SK-N-SH (cell line): ENCODE measurements around the gene HDGFL2. TPM values are rescaled to one million over a fixed set of nuclear protein-coding genes. Genes with fewer than 3 reads are reported as not detected.

Source experiments
- CTCF ChIA-PET: fragments of 300-600, 350-600 bp; formaldehyde crosslinking; extraction: SDS; loops from one replicate; lab custom pipeline; 2021; lab: Yijun Ruan, JAX
- POLR2A ChIA-PET: fragments of 350-600 bp; sonication (Branson Sonifier 250); formaldehyde crosslinking; extraction: SDS; loops from one replicate; lab custom pipeline; 2020; ENCODE audit warnings: antibody characterized with exemption, inconsistent platforms; lab: Yijun Ruan, JAX
- DNase-seq: peaks from one replicate; pipeline ENCODE4 v3.0.0; 2012
- H2AFZ ChIP-seq: fragments of 200-600 bp; sonication (generic); 2 replicates; pipeline ENCODE4 v1.8.1; 2016; ENCODE audit warnings: antibody characterized with exemption, mild to moderate bottlenecking, low read depth
- H3F3A ChIP-seq: fragments of 200-600 bp; sonication (generic); replicated peaks from 2 replicates; pipeline ENCODE3; 2016; ENCODE audit warnings: antibody characterized with exemption, mild to moderate bottlenecking; ENCODE audit not compliant: insufficient read depth
- H3K27ac ChIP-seq, 2 experiments: fragments of 200-500 bp in 1 of 2; fragments of 200-600 bp in 1 of 2; sonication (Bioruptor generic) in 1 of 2; sonication (generic), shearing (Covaris generic) in 1 of 2; 2 replicates each; pipeline versions ENCODE4 v1.5.1 to v1.6.1; 2014 to 2016; ENCODE audit warnings: low read depth in 2 of 2, inconsistent platforms in 1 of 2, low read length in 1 of 2, mild to moderate bottlenecking in 1 of 2, mixed read lengths in 1 of 2
- H3K27me3 ChIP-seq: fragments of 200-600 bp; sonication (generic), shearing (Covaris generic); 2 replicates; pipeline ENCODE4 v1.6.1; 2016; ENCODE audit warnings: mixed run types; ENCODE audit not compliant: insufficient read depth
- H3K36me3 ChIP-seq, 2 experiments: fragments of 200-500 bp in 1 of 2; fragments of 200-600 bp in 1 of 2; sonication (Bioruptor generic) in 1 of 2; sonication (generic) in 1 of 2; replicated peaks in 1 of 2; 2 replicates each; pipeline versions ENCODE3 to v1.5.1; 2014 to 2016; ENCODE audit warnings: low read length in 1 of 2, mild to moderate bottlenecking in 1 of 2; ENCODE audit not compliant: insufficient read depth in 2 of 2, control insufficient read depth in 1 of 2
- H3K4me1 ChIP-seq, 2 experiments: fragments of 200-500 bp in 1 of 2; fragments of 200-600 bp in 1 of 2; sonication (Bioruptor generic) in 1 of 2; sonication (generic), shearing (Covaris generic) in 1 of 2; 2 replicates each; pipeline versions ENCODE4 v1.5.1 to v1.6.1; 2014 to 2016; ENCODE audit warnings: low read depth in 1 of 2, low read length in 1 of 2, mixed run types in 1 of 2; ENCODE audit not compliant: insufficient read depth in 2 of 2, control insufficient read depth in 1 of 2
- H3K4me2 ChIP-seq: fragments of 200-600 bp; sonication (generic), shearing (Covaris generic); 2 replicates; pipeline ENCODE4 v1.6.1; 2017; ENCODE audit warnings: mixed run types
- H3K4me3 ChIP-seq, 2 experiments: fragments of 200-500 bp in 1 of 2; fragments of 200-600 bp in 1 of 2; sonication (Bioruptor generic) in 1 of 2; sonication (generic), shearing (Covaris generic) in 1 of 2; 2 replicates each; pipeline versions ENCODE4 v1.5.1 to v1.8.1; 2014 to 2016; ENCODE audit warnings: low read depth in 2 of 2, inconsistent platforms in 1 of 2, low read length in 1 of 2, mild to moderate bottlenecking in 1 of 2, mixed read lengths in 1 of 2, moderate library complexity in 1 of 2
- H3K79me2 ChIP-seq: fragments of 200-600 bp; sonication (generic); 2 replicates; pipeline ENCODE4 v1.8.1; 2017; ENCODE audit warnings: mild to moderate bottlenecking; ENCODE audit not compliant: insufficient read depth
- H3K9ac ChIP-seq: fragments of 200-600 bp; sonication (generic); 2 replicates; pipeline ENCODE4 v1.6.1; 2017; ENCODE audit warnings: mixed run types
- H3K9me2 ChIP-seq: fragments of 200-600 bp; sonication (generic); 2 replicates; pipeline ENCODE4 v1.6.1; 2017; ENCODE audit warnings: mixed run types
- H3K9me3 ChIP-seq: fragments of 200-600 bp; sonication (generic); 2 replicates; pipeline ENCODE4 v1.6.1; 2017; ENCODE audit warnings: mixed run types, mild to moderate bottlenecking, moderate library complexity
- H4K20me1 ChIP-seq: fragments of 200-600 bp; sonication (generic); 2 replicates; pipeline ENCODE4 v1.6.1; 2017; ENCODE audit warnings: mild to moderate bottlenecking, mixed run types; ENCODE audit not compliant: insufficient read depth
- CHD2 ChIP-seq: fragments of 150-350 bp; IDR thresholded peaks from 2 replicates; pipeline ENCODE4 v1.6.1; 2018; ENCODE audit warnings: low read length; ENCODE audit not compliant: partially characterized antibody
- EP300 ChIP-seq, 2 experiments: IDR thresholded peaks; 2 replicates each; pipeline versions ENCODE4 v1.4.0 to v1.6.1; 2012; ENCODE audit warnings: borderline replicate concordance in 1 of 2, low read depth in 1 of 2, low read length in 1 of 2
- FOSL2 ChIP-seq: IDR thresholded peaks from 2 replicates; pipeline ENCODE4 v1.4.0; 2012; ENCODE audit warnings: low read depth, mild to moderate bottlenecking, moderate library complexity, borderline replicate concordance
- FOXJ3 ChIP-seq: sonication (generic); formaldehyde crosslinking; IDR thresholded peaks from 2 replicates; pipeline ENCODE4 v1.5.1; 2020; ENCODE audit warnings: mild to moderate bottlenecking, missing genetic modification reagents
- GABPA ChIP-seq: IDR thresholded peaks from 2 replicates; pipeline ENCODE4 v1.4.0; 2012; ENCODE audit warnings: low read depth, mild to moderate bottlenecking
- JUND ChIP-seq: IDR thresholded peaks from 2 replicates; pipeline ENCODE4 v1.4.0; 2012
- MEF2A ChIP-seq: IDR thresholded peaks from 2 replicates; pipeline ENCODE4 v1.4.0; 2012; ENCODE audit warnings: low read depth, borderline replicate concordance
- POLR2AphosphoS5 ChIP-seq: IDR thresholded peaks from 2 replicates; pipeline ENCODE4 v1.6.1; 2012; ENCODE audit warnings: low read depth, low read length
- RXRA ChIP-seq: IDR thresholded peaks from 2 replicates; pipeline ENCODE4 v1.4.0; 2012; ENCODE audit warnings: low read depth, mild to moderate bottlenecking, borderline replicate concordance
- YY1 ChIP-seq: IDR thresholded peaks from 2 replicates; pipeline ENCODE4 v1.4.0; 2012; ENCODE audit warnings: low read depth, mild to moderate bottlenecking
- WGBS: methylation state at CpG from one replicate; pipeline ENCODE4 v1.1.6; 2017; ENCODE audit warnings: low lambda C conversion rate; 5-methylcytosine and 5-hydroxymethylcytosine counted together
- polyA plus RNA-seq, 3 experiments: library from polyadenylated mRNA; depleted of rRNA; stranded (reverse); fragments of >200 nt; gene quantifications; 2 replicates each; pipeline ENCODE4 v1.2.3, GENCODE V29; 2012
- TF ChIP-seq, protein P1 (sequence below): IDR thresholded peaks from 2 replicates; pipeline ENCODE4 v1.4.0; 2012; ENCODE audit warnings: low read depth, borderline replicate concordance
- TF ChIP-seq, protein P2 (sequence below): fragments of 150-350 bp; IDR thresholded peaks from 2 replicates; pipeline ENCODE4 v1.6.1; 2017; ENCODE audit warnings: antibody characterized with exemption, low read length, low read depth, borderline replicate concordance
- TF ChIP-seq, protein P3 (sequence below): IDR thresholded peaks from 2 replicates; pipeline ENCODE4 v1.4.0; 2012; ENCODE audit warnings: low read depth
- TF ChIP-seq, protein P4 (sequence below): fragments of 200-600 bp; sonication (generic); IDR thresholded peaks from 2 replicates; pipeline ENCODE4 v1.6.1; 2017; ENCODE audit warnings: antibody characterized with exemption, mild to moderate bottlenecking, moderate library complexity
- TF ChIP-seq, protein P5 (sequence below): IDR thresholded peaks from 2 replicates; pipeline ENCODE4 v1.6.1; 2012; ENCODE audit warnings: mild to moderate bottlenecking, low read depth, low read length, moderate library complexity

The HDGFL2 gene
- polyA plus RNA-seq, 1 of the 3 experiments (the other 2 are of a cell fraction) = 77.8 TPM

DNA sequence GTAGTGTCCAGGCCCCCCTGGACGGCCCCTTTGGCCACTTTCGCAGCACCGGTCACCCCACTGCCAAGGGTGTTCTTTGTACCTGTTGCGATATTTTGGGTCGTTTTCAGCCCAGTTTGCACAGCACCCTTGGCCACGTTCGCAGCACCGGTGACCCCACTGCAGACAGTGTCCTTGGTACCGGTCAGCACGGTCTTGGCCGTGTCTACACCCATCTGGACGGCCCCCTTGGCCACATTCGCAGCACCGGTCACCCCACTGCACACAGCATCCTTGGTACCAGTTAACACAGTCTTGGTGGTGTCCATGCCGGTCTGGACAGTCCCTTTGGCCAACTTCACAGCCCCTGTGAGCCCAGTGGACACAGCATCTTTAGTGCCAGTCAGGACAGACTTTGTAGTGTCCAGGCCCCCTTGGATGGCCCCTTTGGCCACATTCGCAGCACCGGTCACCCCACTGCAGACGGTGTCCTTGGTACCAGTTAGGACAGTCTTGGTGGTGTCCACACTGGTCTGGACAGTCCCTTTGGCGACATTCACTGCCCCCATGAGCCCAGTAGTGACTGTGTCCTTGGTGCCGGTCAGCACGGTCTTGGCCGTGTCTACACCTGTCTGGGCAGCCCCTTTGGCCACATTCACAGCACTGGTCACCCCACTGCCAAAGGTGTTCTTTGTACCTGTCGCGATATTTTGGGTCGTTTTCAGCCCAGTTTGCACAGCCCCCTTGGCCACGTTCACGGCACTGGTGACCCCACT is 39.4 kb downstream of the HDGFL2 start (continued):
- TF ChIP-seq, protein P1, sequence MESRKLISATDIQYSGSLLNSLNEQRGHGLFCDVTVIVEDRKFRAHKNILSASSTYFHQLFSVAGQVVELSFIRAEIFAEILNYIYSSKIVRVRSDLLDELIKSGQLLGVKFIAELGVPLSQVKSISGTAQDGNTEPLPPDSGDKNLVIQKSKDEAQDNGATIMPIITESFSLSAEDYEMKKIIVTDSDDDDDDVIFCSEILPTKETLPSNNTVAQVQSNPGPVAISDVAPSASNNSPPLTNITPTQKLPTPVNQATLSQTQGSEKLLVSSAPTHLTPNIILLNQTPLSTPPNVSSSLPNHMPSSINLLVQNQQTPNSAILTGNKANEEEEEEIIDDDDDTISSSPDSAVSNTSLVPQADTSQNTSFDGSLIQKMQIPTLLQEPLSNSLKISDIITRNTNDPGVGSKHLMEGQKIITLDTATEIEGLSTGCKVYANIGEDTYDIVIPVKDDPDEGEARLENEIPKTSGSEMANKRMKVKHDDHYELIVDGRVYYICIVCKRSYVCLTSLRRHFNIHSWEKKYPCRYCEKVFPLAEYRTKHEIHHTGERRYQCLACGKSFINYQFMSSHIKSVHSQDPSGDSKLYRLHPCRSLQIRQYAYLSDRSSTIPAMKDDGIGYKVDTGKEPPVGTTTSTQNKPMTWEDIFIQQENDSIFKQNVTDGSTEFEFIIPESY = no peak
- no peak for TF ChIP-seq FOXJ3 (CRISPR knock-in tag)
- no peak for TF ChIP-seq GABPA
- TF ChIP-seq, all 33 proteins: peak for 0

DNA sequence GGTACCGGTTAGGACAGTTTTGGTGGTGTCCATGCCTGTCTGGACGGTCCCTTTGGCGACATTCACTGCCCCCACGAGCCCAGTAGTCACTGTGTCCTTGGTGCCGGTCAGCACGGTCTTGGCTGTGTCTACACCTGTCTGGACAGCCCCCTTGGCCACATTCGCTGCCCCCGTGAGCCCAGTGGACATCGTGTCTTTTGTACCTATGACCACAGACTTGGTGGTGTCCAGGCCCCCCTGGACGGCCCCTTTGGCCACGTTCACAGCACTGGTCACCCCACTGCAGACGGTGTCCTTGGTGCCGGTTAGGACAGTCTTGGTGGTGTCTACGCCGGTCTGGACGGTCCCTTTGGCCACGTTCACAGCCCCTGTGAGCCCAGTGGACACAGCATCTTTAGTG is 40.0 kb downstream of the HDGFL2 start:
- Histone ChIP-seq H2AFZ (no peak overlapping the region), H3F3A (no peaks in the 10 kb centered on the region), H3K4me1 (peaks cover 0 to 1% of the 10 kb centered on the region in 2 experiments; a peak in 1 of 4 replicates), H3K36me3 (no peaks in the 10 kb centered on the region), H3K9me3 (no peaks in the 10 kb centered on the region), H4K20me1 (no peaks in the 10 kb centered on the region), H3K27me3 (no peaks in the 10 kb centered on the region), H3K9me2 (no peaks in the 10 kb centered on the region), H3K27ac (no peak overlapping the region), H3K4me2 (no peak overlapping the region), H3K79me2 (no peaks in the 10 kb centered on the region), H3K9ac (no peak overlapping the region), H3K4me3 (no peak overlapping the region)
- ChIA-PET CTCF (no interaction called here), POLR2A (no interaction called here)
- TF ChIP-seq JUND = no peak
- TF ChIP-seq RXRA = no peak
- TF ChIP-seq EP300 (IDR thresholded peaks at IDR 0.05; ENCODE audit: borderline replicate concordance in 1 of 2, low read depth in 1 of 2, low read length in 1 of 2) = no peak
- TF ChIP-seq, protein P1 = no peak
- TF ChIP-seq FOSL2 = no peak
- TF ChIP-seq POLR2AphosphoS5 = no peak
- TF ChIP-seq, protein P2, sequence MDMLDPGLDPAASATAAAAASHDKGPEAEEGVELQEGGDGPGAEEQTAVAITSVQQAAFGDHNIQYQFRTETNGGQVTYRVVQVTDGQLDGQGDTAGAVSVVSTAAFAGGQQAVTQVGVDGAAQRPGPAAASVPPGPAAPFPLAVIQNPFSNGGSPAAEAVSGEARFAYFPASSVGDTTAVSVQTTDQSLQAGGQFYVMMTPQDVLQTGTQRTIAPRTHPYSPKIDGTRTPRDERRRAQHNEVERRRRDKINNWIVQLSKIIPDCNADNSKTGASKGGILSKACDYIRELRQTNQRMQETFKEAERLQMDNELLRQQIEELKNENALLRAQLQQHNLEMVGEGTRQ = no peak
- TF ChIP-seq, protein P3, sequence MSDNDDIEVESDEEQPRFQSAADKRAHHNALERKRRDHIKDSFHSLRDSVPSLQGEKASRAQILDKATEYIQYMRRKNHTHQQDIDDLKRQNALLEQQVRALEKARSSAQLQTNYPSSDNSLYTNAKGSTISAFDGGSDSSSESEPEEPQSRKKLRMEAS = no peak
- TF ChIP-seq CHD2 = no peak
- TF ChIP-seq, protein P4, sequence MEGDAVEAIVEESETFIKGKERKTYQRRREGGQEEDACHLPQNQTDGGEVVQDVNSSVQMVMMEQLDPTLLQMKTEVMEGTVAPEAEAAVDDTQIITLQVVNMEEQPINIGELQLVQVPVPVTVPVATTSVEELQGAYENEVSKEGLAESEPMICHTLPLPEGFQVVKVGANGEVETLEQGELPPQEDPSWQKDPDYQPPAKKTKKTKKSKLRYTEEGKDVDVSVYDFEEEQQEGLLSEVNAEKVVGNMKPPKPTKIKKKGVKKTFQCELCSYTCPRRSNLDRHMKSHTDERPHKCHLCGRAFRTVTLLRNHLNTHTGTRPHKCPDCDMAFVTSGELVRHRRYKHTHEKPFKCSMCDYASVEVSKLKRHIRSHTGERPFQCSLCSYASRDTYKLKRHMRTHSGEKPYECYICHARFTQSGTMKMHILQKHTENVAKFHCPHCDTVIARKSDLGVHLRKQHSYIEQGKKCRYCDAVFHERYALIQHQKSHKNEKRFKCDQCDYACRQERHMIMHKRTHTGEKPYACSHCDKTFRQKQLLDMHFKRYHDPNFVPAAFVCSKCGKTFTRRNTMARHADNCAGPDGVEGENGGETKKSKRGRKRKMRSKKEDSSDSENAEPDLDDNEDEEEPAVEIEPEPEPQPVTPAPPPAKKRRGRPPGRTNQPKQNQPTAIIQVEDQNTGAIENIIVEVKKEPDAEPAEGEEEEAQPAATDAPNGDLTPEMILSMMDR = no peak
- no peak for TF ChIP-seq GABPA
- TF ChIP-seq MEF2A = no peak
- TF ChIP-seq, protein P5, sequence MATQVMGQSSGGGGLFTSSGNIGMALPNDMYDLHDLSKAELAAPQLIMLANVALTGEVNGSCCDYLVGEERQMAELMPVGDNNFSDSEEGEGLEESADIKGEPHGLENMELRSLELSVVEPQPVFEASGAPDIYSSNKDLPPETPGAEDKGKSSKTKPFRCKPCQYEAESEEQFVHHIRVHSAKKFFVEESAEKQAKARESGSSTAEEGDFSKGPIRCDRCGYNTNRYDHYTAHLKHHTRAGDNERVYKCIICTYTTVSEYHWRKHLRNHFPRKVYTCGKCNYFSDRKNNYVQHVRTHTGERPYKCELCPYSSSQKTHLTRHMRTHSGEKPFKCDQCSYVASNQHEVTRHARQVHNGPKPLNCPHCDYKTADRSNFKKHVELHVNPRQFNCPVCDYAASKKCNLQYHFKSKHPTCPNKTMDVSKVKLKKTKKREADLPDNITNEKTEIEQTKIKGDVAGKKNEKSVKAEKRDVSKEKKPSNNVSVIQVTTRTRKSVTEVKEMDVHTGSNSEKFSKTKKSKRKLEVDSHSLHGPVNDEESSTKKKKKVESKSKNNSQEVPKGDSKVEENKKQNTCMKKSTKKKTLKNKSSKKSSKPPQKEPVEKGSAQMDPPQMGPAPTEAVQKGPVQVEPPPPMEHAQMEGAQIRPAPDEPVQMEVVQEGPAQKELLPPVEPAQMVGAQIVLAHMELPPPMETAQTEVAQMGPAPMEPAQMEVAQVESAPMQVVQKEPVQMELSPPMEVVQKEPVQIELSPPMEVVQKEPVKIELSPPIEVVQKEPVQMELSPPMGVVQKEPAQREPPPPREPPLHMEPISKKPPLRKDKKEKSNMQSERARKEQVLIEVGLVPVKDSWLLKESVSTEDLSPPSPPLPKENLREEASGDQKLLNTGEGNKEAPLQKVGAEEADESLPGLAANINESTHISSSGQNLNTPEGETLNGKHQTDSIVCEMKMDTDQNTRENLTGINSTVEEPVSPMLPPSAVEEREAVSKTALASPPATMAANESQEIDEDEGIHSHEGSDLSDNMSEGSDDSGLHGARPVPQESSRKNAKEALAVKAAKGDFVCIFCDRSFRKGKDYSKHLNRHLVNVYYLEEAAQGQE = no peak
- TF ChIP-seq YY1 = no peak
- WGBS = 61% methylated on average over 7 of the region's 17 CpGs
- no peak for DNase-seq
